GM12872 (cell line): ENCODE measurements around the gene SCML2.

Experiments used
- TF ChIP-seq, protein P1 (sequence below): IDR thresholded peaks from 3 replicates; pipeline ENCODE4 v1.5.1; 2011; ENCODE audit warnings: low read depth, mild to moderate bottlenecking, low read length, moderate library complexity; ENCODE audit not compliant: insufficient read depth

The SCML2 gene

DNA sequence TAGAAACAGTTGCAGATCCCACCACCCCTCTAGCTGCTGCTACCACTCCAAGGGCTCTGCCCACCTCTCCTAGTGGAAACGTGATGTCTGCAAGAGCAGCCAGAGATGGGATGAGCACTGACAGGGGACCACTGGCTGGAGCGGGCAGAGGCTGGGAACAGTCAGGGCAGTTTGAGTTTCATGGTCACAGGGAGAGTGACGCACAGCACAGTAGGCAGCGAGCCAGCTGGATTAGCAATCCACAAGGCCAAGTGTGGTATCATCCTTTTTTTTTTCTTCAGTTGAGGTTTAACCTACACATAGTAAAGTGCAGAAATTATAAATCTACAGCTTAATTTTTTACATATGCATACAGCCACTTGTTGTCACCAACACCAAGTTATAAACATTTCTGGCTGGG is 6.4 kb upstream of the SCML2 start:
- TF ChIP-seq, protein P1, sequence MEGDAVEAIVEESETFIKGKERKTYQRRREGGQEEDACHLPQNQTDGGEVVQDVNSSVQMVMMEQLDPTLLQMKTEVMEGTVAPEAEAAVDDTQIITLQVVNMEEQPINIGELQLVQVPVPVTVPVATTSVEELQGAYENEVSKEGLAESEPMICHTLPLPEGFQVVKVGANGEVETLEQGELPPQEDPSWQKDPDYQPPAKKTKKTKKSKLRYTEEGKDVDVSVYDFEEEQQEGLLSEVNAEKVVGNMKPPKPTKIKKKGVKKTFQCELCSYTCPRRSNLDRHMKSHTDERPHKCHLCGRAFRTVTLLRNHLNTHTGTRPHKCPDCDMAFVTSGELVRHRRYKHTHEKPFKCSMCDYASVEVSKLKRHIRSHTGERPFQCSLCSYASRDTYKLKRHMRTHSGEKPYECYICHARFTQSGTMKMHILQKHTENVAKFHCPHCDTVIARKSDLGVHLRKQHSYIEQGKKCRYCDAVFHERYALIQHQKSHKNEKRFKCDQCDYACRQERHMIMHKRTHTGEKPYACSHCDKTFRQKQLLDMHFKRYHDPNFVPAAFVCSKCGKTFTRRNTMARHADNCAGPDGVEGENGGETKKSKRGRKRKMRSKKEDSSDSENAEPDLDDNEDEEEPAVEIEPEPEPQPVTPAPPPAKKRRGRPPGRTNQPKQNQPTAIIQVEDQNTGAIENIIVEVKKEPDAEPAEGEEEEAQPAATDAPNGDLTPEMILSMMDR: no peak

DNA sequence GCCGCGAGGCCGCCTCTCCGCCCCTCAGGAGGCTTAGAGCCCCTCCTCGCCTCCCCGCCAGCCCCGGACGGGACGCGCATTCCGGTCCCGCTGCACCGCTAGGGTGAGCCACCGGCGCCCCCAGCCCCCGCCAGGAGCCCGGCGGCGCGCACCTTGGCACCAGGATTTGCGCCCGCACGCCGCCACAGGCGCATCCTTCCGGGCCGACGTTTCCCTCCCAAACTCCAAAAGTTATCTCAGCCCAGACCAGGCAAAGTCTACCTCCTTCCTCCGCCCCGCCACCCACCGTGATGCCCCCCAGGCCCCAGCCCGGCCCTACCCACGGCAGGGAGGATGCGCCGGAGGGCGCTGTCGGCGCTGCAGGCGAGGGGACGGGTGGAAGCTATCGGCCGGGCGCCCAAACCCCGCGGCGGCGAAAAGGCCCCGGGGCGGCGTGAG is 538 bp downstream of the SCML2 start:
- TF ChIP-seq, protein P1: no peak

DNA sequence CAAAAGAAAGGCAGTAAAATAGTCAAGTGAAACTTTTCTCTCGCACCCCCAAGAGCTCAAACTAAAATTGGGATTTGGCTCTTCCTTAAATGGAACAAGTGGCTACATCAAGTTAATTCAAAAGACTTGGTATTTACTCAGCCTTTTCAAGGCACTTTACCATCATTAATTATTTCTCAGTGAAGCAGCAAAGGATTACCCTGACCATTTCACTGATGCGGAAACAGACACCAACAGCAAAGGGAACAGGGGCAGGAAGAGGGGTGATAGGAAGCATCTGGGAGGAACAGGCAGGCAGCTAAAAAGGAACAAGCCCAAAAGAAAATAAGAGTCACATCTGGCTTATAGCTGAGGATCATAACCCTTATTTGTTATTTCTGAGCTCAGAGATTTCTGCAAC is 2.7 kb downstream of the SCML2 start:
- TF ChIP-seq, protein P1: no peak

DNA sequence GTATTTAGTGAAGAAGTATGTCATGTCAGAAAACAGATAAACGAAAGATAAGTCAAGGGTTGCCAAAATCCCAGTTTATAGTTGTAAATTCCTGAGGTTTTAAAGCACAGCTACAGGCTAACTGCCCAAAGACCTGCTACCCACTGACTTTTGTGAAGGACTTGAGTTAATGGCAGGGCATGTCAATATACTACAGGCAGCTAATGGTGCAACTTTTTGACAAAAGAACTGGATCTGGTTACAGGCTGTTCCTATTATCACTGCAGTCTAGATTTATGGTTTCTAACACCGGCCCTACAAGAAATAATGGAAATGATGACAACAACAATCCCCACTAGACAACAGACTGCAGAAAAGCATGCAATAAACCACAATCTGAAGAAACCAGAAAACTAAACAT is 6.4 kb downstream of the SCML2 start:
- TF ChIP-seq, protein P1: no peak

DNA sequence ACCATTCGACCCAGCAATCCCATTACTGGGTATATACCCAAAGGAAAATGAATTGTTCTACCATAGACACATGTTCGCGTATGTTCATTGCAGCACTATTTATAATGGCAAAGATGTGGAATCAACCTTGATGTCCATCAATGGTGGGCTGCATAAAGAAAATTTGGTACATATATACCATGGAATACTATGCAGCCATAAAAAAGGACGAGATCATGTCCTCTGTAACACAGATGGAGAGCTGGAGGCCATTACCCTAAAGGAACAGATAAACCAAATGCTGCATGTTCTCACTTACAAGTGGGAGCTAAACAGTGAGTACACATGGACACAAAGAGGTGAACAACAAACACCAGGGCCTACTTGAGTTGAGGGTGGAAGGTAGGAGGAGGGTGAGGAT is 45.1 kb downstream of the SCML2 start:
- TF ChIP-seq, protein P1: no peak

DNA sequence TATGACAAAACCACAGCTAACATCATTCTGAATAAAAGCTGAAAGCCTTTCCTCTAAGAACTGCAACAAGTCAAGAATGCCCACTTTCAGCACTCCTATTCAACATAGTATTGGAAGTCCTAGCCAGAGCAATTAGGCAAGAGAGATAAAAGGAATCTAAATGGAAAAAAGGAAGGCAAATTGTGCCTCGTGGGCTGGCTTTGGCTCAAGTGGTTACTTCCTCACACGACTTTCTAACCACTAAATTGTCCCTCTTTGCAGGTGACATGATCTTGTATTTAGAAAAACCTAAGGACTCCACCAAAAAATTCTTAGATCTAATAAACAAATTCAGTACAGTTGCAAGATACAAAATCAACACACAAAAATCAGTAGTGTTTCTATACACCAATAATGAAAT is 57.2 kb downstream of the SCML2 start:
- TF ChIP-seq, protein P1: no peak

DNA sequence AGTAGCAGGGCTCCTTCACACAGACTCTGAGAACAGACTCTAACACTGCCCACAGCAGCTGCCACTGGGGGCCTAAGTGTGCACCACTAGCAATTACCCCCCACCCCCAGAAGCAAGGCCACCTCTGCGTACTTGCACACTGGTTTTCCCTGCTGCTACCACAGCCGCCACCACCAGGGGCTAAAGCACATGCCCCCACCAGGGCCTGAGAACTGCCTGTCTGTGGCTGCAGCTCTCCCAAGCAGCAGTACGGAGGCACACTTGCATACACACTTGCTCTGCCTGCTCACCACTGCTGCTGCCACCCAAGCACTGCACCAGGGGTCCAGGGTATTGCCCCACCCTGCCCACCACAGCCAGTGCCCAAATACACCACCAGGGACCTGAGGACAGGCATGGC is 59.6 kb downstream of the SCML2 start:
- TF ChIP-seq, protein P1: no peak
